Endodermal cell (in vitro differentiated cells): ENCODE measurements around the gene CPZ. TPM values are rescaled to one million over a fixed set of nuclear protein-coding genes. Genes with fewer than 3 reads are reported as not detected.

ENCODE experiments used
- DNase-seq: peaks from one replicate; pipeline ENCODE4 v3.0.0-alpha.2; 2017
- H3K27ac ChIP-seq: 2 replicates; pipeline ENCODE4 v1.5.1; 2013; ENCODE audit warnings: mild to moderate bottlenecking, low read depth, low read length, moderate library complexity
- H3K27me3 ChIP-seq: 2 replicates; pipeline ENCODE4 v1.6.1; 2013; ENCODE audit warnings: mild to moderate bottlenecking, low read length, moderate library complexity; ENCODE audit not compliant: insufficient read depth, control insufficient read depth, poor library complexity, severe bottlenecking
- H3K36me3 ChIP-seq: 2 replicates; pipeline ENCODE4 v1.7.0; 2013; ENCODE audit warnings: mild to moderate bottlenecking, low read length, moderate library complexity; ENCODE audit not compliant: control insufficient read depth, insufficient read depth
- H3K4me1 ChIP-seq: one replicate; pipeline ENCODE4 v1.7.0; 2013; ENCODE audit warnings: low read length; ENCODE audit not compliant: control insufficient read depth, insufficient read depth
- H3K4me3 ChIP-seq: 2 replicates; pipeline ENCODE4 v1.5.1; 2013; ENCODE audit warnings: mild to moderate bottlenecking, low read length, moderate library complexity
- H3K9ac ChIP-seq: 2 replicates; pipeline ENCODE4 v1.6.1; 2013; ENCODE audit warnings: mild to moderate bottlenecking, low read length, moderate library complexity; ENCODE audit not compliant: poor library complexity, severe bottlenecking; ENCODE audit errors: extremely low read depth
- H3K9me3 ChIP-seq: 2 replicates; pipeline ENCODE4 v1.6.1; 2013; ENCODE audit warnings: mild to moderate bottlenecking, low read length, moderate library complexity; ENCODE audit not compliant: control insufficient read depth
- H3K27ac Mint-ChIP-seq: 2 replicates; pipeline ENCODE4 v1.8.0; 2020; ENCODE audit warnings: mixed read lengths
- H3K27me3 Mint-ChIP-seq: 2 replicates; pipeline ENCODE4 v1.8.0; 2021; ENCODE audit warnings: mild to moderate bottlenecking, mixed read lengths; ENCODE audit not compliant: insufficient read depth
- H3K36me3 Mint-ChIP-seq: 2 replicates; pipeline ENCODE4 v1.8.0; 2020; ENCODE audit warnings: low read depth, mixed read lengths
- H3K4me1 Mint-ChIP-seq: 2 replicates; pipeline ENCODE4 v1.8.0; 2020; ENCODE audit warnings: mixed read lengths
- H3K4me3 Mint-ChIP-seq: 2 replicates; pipeline ENCODE4 v1.8.0; 2020; ENCODE audit warnings: mild to moderate bottlenecking, moderate library complexity, mixed read lengths
- H3K9me3 Mint-ChIP-seq: 2 replicates; pipeline ENCODE4 v1.8.0; 2020; ENCODE audit warnings: mild to moderate bottlenecking, mixed read lengths
- CTCF ChIP-seq: fragments of 200-600 bp; sonication (generic); conservative IDR thresholded peaks from 2 replicates; pipeline ENCODE4 v1.5.0; 2021; ENCODE audit warnings: antibody characterized with exemption, mild to moderate bottlenecking
- WGBS, 2 experiments: methylation state at CpG; one replicate each; pipeline versions ENCODE4 v1.1.5 to v1.1.7; 2013; ENCODE audit warnings: missing lambda C conversion rate in 2 of 2, mixed read lengths in 1 of 2; ENCODE audit not compliant: insufficient coverage in 1 of 2, insufficient read length in 1 of 2; 5-methylcytosine and 5-hydroxymethylcytosine counted together
- total RNA-seq, 2 donors: library from RNA; stranded (reverse); fragmentation: NEBNext Ultra II Directional in 1 of 2; extraction: Animal tissue kit (Norgen Biotek cat#: 25700) in 1 of 2; gene quantifications; 2 replicates in 1 of 2; 3 replicates in 1 of 2; pipeline ENCODE4 v1.2.1, GENCODE V29; 2021

The CPZ gene
- total RNA-seq, 2 donors from 2014 or later, result 23.9 to 33.6 TPM

DNA sequence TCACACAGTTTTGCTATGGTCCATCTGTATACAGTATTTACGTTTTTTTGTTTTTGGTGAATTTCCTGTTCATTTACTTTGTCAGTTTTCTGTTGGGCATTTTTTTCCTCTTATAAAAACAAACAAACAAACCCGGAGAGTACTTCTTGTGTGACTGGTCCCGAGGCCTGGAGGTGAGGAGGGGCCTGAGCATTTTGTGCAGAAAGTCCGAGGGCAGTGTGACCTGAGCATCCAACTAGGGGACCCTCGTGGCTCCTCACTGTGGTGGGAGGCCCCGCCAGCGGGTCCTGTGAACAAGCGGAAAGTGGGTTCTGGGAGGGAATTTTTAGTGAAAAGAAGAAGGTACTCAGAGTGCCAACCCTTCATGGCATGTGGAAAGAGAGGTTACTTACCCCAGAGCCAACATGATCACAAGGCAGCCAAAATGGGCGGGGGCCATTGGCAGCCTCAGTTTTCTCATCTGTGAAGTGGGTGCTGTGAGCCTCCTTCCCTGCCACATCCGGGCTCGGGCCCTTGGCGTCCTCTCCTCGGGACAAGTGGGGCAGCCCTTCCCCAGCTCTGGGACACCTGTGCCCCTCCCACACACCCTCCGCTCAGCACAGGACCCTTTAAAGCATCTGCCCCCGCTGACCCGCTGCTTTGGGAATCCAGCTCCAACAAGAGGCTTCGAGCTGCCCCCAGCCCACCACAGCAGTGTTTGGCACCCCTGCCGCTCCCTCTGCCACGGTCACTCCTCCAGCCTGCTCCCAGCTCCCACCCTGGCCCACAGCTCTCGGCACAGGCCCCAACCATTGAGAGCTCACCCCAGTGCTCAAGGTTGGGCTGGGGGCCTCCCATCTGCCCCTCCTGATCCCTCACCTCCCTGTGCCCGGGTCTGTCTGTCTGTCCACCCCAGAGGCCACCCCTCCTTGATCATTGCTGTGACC lies 35.2 kb upstream of the CPZ start:
- Mint-ChIP-seq H3K27me3 (no peaks in the 10 kb centered on the region), H3K4me3 (no peak overlapping the region), H3K4me1 (peaks cover 51% of the 10 kb centered on the region), H3K36me3 (no peaks in the 10 kb centered on the region), H3K27ac (no peak overlapping the region), H3K9me3 (no peaks in the 10 kb centered on the region)
- H3K4me3 ChIP-seq, result no peak overlapping the region
- no peak for DNase-seq
- H3K36me3 ChIP-seq, result no peaks in the 10 kb centered on the region
- no peak for TF ChIP-seq CTCF
- H3K4me1 ChIP-seq, result peaks cover 23% of the 10 kb centered on the region
- WGBS, 2 experiments, result 94 to 95% methylated on average over 11 to 21 of the region's 21 CpGs
- no peak overlapping the region for H3K9ac ChIP-seq
- H3K9me3 ChIP-seq, result no peaks in the 10 kb centered on the region
- H3K27me3 ChIP-seq, result no peaks in the 10 kb centered on the region
- H3K27ac ChIP-seq, result no peak overlapping the region

- no peaks in the 10 kb centered on the region for H3K9me3 Mint-ChIP-seq
- TF ChIP-seq CTCF, result no peak
- H3K36me3 ChIP-seq, result no peaks in the 10 kb centered on the region
- H3K4me3 ChIP-seq, result no peak overlapping the region
- no peaks in the 10 kb centered on the region for H3K9me3 ChIP-seq
- H3K9ac ChIP-seq, result no peak overlapping the region
- no peaks in the 10 kb centered on the region for H3K27me3 ChIP-seq
- DNase-seq, result no peak
- H3K4me1 Mint-ChIP-seq, result peaks cover 51% of the 10 kb centered on the region
- no peak overlapping the region for H3K4me3 Mint-ChIP-seq
- H3K27ac Mint-ChIP-seq, result no peak overlapping the region
- peaks cover 23% of the 10 kb centered on the region for H3K4me1 ChIP-seq
- WGBS, 2 experiments, result 94 to 97% methylated on average over 12 to 21 of the region's 21 CpGs
- H3K27ac ChIP-seq, result no peak overlapping the region
- H3K27me3 Mint-ChIP-seq, result no peaks in the 10 kb centered on the region
- H3K36me3 Mint-ChIP-seq, result no peaks in the 10 kb centered on the region
These were observed 34.2 kb upstream of the CPZ start for GRCh38 chr4:8558080-8558960.

DNA sequence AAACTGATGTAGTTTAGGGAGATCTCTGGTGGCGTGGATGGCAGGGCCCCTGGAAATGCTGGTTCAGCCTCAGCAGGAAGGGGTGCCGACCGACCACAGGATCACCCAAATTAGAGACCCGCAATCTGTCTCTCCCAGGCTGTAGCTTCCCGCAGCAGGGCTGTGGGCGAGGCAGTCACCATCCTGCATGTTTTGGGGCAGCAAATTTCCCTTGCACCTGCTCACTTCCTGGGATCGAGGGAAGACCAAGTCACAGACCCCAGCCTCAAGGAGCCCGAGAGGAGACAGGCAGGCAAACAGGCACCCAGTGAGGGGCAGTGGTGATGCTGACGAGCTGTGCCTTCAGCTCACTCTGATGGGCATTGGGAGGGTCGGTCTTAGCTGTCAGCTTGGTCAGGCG lies 33.6 kb upstream of the CPZ start:
- no peak for TF ChIP-seq CTCF
- H3K9ac ChIP-seq, result no peak overlapping the region
- Mint-ChIP-seq H3K9me3 (no peaks in the 10 kb centered on the region), H3K36me3 (no peaks in the 10 kb centered on the region), H3K4me1 (peaks cover 51% of the 10 kb centered on the region), H3K4me3 (no peak overlapping the region), H3K27ac (no peak overlapping the region), H3K27me3 (no peaks in the 10 kb centered on the region)
- H3K4me1 ChIP-seq, result peaks cover 23% of the 10 kb centered on the region
- H3K27me3 ChIP-seq, result no peaks in the 10 kb centered on the region
- WGBS, 2 experiments, result 89 to 96% methylated on average over 9 to 11 of the region's 11 CpGs
- DNase-seq, result no peak
- H3K4me3 ChIP-seq, result no peak overlapping the region
- H3K27ac ChIP-seq, result no peak overlapping the region
- H3K9me3 ChIP-seq, result no peaks in the 10 kb centered on the region
- H3K36me3 ChIP-seq, result no peaks in the 10 kb centered on the region
